GM21723 (cell line): Measurements from ENCODE around the gene RNF166.

ENCODE experiments used
- ATAC-seq: cut with Tn5 transposase; IDR thresholded peaks from one replicate; pipeline ENCODE4 v1.9.1; 2021; ENCODE audit warnings: mild to moderate bottlenecking, moderate library complexity; ENCODE audit not compliant: unreplicated experiment

Gene RNF166

GRCh38 chr16:88724855-88725555, 18.8 kb upstream of the RNF166 start:
- no peak for ATAC-seq

- no peak for ATAC-seq
Observed at GRCh38 chr16:88723911-88724310, 17.7 kb upstream of the RNF166 start.

GRCh38 chr16:88723507-88723887, 17.3 kb upstream of the RNF166 start:
- ATAC-seq, result no peak

GRCh38 chr16:88722784-88723506, 16.7 kb upstream of the RNF166 start:
- no peak for ATAC-seq

- no peak for ATAC-seq
Observed at GRCh38 chr16:88721815-88722755, 15.9 kb upstream of the RNF166 start.

GRCh38 chr16:88721236-88721635, 15.0 kb upstream of the RNF166 start:
- ATAC-seq, result no peak

GRCh38 chr16:88720396-88720970, 14.3 kb upstream of the RNF166 start:
- no peak for ATAC-seq

- ATAC-seq, result no peak
Observed at GRCh38 chr16:88719933-88720296, 13.7 kb upstream of the RNF166 start.

GRCh38 chr16:88719267-88719932, 13.2 kb upstream of the RNF166 start:
- ATAC-seq, result no peak

- ATAC-seq, result no peak
Observed at GRCh38 chr16:88718178-88718577, 12.0 kb upstream of the RNF166 start.

GRCh38 chr16:88716601-88717001, 10.4 kb upstream of the RNF166 start:
- no peak for ATAC-seq

- ATAC-seq, result no peak
Observed at GRCh38 chr16:88716201-88716600, 10.0 kb upstream of the RNF166 start.

GRCh38 chr16:88715312-88716190, 9.3 kb upstream of the RNF166 start:
- ATAC-seq, result no peak

- ATAC-seq, result no peak
Observed at GRCh38 chr16:88714420-88715302, 8.5 kb upstream of the RNF166 start.

GRCh38 chr16:88713568-88714419, 7.6 kb upstream of the RNF166 start:
- ATAC-seq, result no peak

- ATAC-seq, result no peak
Observed at GRCh38 chr16:88713054-88713453, 6.8 kb upstream of the RNF166 start.

- ATAC-seq, result no peak
Observed at GRCh38 chr16:88712362-88712979, 6.3 kb upstream of the RNF166 start.
